CD4-positive, alpha-beta T cell (primary cell): ENCODE measurements around the gene GPX3. TPM values are rescaled to one million over a fixed set of nuclear protein-coding genes. Genes with fewer than 3 reads are reported as not detected.

Experiments
- ATAC-seq: fragments of 200-7000 bp; cut with Tn5 transposase; one replicate; pipeline ENCODE4 v1.10.0; 2022; ENCODE audit warnings: mild to moderate bottlenecking; ENCODE audit not compliant: poor library complexity
- CTCF ChIA-PET: fragments of 350-600 bp; sonication (Branson Sonifier 250); formaldehyde crosslinking; loops from one replicate; lab custom pipeline; 2021; ENCODE audit warnings: antibody characterized with exemption, inconsistent platforms; lab: Charles Lee
- POLR2A ChIA-PET: fragments of 350-600 bp; sonication (Branson Sonifier 250); formaldehyde crosslinking; loops from one replicate; lab custom pipeline; 2021; ENCODE audit warnings: antibody characterized with exemption, inconsistent platforms; lab: Charles Lee
- DNase-seq, 14 experiments: peaks; one replicate each; pipeline ENCODE4 v3.0.0-alpha.2; 2013 to 2020; ENCODE audit warnings: mixed read lengths in 2 of 14
- H3K27ac ChIP-seq, 2 donors: one replicate each; pipeline versions ENCODE4 v1.5.1 to v1.7.0; 2013; ENCODE audit warnings: low read length in 2 of 2, low read depth in 1 of 2, mild to moderate bottlenecking in 1 of 2
- H3K27me3 ChIP-seq, 2 experiments: 1 replicate in 1 of 2; 2 replicates in 1 of 2; pipeline versions ENCODE4 v1.6.1 to v1.7.0; 2013; ENCODE audit warnings: low read length in 2 of 2, control low read depth in 1 of 2, mild to moderate bottlenecking in 1 of 2, moderate library complexity in 1 of 2; ENCODE audit not compliant: insufficient read depth in 2 of 2, control insufficient read depth in 1 of 2
- H3K36me3 ChIP-seq: one replicate; pipeline ENCODE4 v1.6.1; 2013; ENCODE audit warnings: low read length, control low read depth; ENCODE audit not compliant: insufficient read depth
- H3K4me1 ChIP-seq: one replicate; pipeline ENCODE4 v1.6.1; 2013; ENCODE audit warnings: low read length, control low read depth; ENCODE audit not compliant: insufficient read depth
- H3K4me3 ChIP-seq: one replicate; pipeline ENCODE4 v1.5.1; 2013; ENCODE audit warnings: mild to moderate bottlenecking, low read length, moderate library complexity
- H3K9me3 ChIP-seq, 2 experiments: 1 replicate in 1 of 2; 2 replicates in 1 of 2; pipeline versions ENCODE4 v1.6.1 to v1.7.0; 2013; ENCODE audit warnings: low read length in 2 of 2, mild to moderate bottlenecking in 2 of 2, control low read depth in 1 of 2, moderate library complexity in 1 of 2; ENCODE audit not compliant: control insufficient read depth in 1 of 2, insufficient read depth in 1 of 2
- H3K27ac Mint-ChIP-seq: one replicate; pipeline ENCODE4 v1.8.0; 2020; ENCODE audit warnings: mixed read lengths
- H3K27me3 Mint-ChIP-seq: one replicate; pipeline ENCODE4 v1.8.0; 2021; ENCODE audit warnings: mixed read lengths
- H3K36me3 Mint-ChIP-seq: one replicate; pipeline ENCODE4 v1.8.0; 2021; ENCODE audit warnings: low read depth, mixed read lengths
- H3K4me1 Mint-ChIP-seq: one replicate; pipeline ENCODE4 v1.8.0; 2021; ENCODE audit warnings: low read depth, mixed read lengths
- H3K4me3 Mint-ChIP-seq: one replicate; pipeline ENCODE4 v1.8.0; 2020; ENCODE audit warnings: mild to moderate bottlenecking, mixed read lengths
- H3K9me3 Mint-ChIP-seq: one replicate; pipeline ENCODE4 v1.8.0; 2020; ENCODE audit warnings: mixed read lengths
- CTCF ChIP-seq: fragments of 200-600 bp; IDR thresholded peaks from one replicate; pipeline ENCODE4 v1.8.0; 2022; ENCODE audit warnings: antibody characterized with exemption, mild to moderate bottlenecking
- intact Hi-C, 2 experiments: fragments of 100-400 bp; cut with DNase I in 1 of 2; cut with micrococcal nuclease in 1 of 2; formaldehyde crosslinking; loops; one replicate each; pipeline versions ENCODE4 v1.15.1 to v1.9.0; 2023 to 2025; cut with DNase I, micrococcal nuclease
- total RNA-seq, 174 experiments: library from RNA in 2 of 174; stranded (reverse) in 2 of 174; gene quantifications; one replicate each; pipeline ENCODE4 v1.2.3 and lab custom pipeline; 2021 to 2026

Gene GPX3
- total RNA-seq, 2 experiments from 2014 or later: 0.58 TPM; not detected in 1

GRCh38 chr5:150989695-150990094 lies 30.7 kb upstream of the GPX3 start:
- no peaks in the 10 kb centered on the region for H3K4me1 Mint-ChIP-seq
- intact Hi-C loops: no loop called here
- peaks cover 4% of the 10 kb centered on the region for H3K27me3 Mint-ChIP-seq
- peaks cover 4% of the 10 kb centered on the region for H3K36me3 Mint-ChIP-seq
- H3K4me3 Mint-ChIP-seq: no peak overlapping the region
- H3K27me3 ChIP-seq: no peaks in the 10 kb centered on the region
- no peaks in the 10 kb centered on the region for H3K36me3 ChIP-seq
- H3K4me1 ChIP-seq: no peaks in the 10 kb centered on the region
- H3K9me3 Mint-ChIP-seq: peaks cover 3% of the 10 kb centered on the region
- DNase-seq: no peak
- H3K27ac ChIP-seq: no peak overlapping the region
- no peak overlapping the region for H3K4me3 ChIP-seq
- no peak for ATAC-seq
- ChIA-PET CTCF (no interaction called here), POLR2A (no interaction called here)
- TF ChIP-seq CTCF: no peak
- no peak overlapping the region for H3K27ac Mint-ChIP-seq
- H3K9me3 ChIP-seq: peaks cover 0 to 3% of the 10 kb centered on the region in 2 experiments

- intact Hi-C loops: no loop called here
- no peak overlapping the region for H3K27ac Mint-ChIP-seq
- Histone ChIP-seq H3K36me3 (no peaks in the 10 kb centered on the region), H3K9me3 (peaks cover 0 to 6% of the 10 kb centered on the region in 2 experiments), H3K4me3 (no peak overlapping the region), H3K27ac (no peak overlapping the region), H3K27me3 (no peaks in the 10 kb centered on the region), H3K4me1 (no peaks in the 10 kb centered on the region)
- no peak for TF ChIP-seq CTCF
- DNase-seq (no peak), ATAC-seq (no peak)
- H3K9me3 Mint-ChIP-seq: peaks cover 3% of the 10 kb centered on the region
- H3K36me3 Mint-ChIP-seq: peaks cover 4% of the 10 kb centered on the region
- CTCF ChIA-PET: no interaction called here
- H3K4me1 Mint-ChIP-seq: no peaks in the 10 kb centered on the region
- POLR2A ChIA-PET: no interaction called here
- no peak overlapping the region for H3K4me3 Mint-ChIP-seq
- H3K27me3 Mint-ChIP-seq: peaks cover 4% of the 10 kb centered on the region
Observed at GRCh38 chr5:150992705-150993104, 27.7 kb upstream of the GPX3 start.

- intact Hi-C loops: no loop called here
- no peak for TF ChIP-seq CTCF
- no peak for ATAC-seq
- Mint-ChIP-seq H3K27me3 (peaks cover 4% of the 10 kb centered on the region), H3K27ac (no peak overlapping the region), H3K4me3 (no peak overlapping the region), H3K4me1 (no peaks in the 10 kb centered on the region), H3K36me3 (peaks cover 4% of the 10 kb centered on the region), H3K9me3 (peaks cover 3% of the 10 kb centered on the region)
- Histone ChIP-seq H3K9me3 (peaks cover 0 to 6% of the 10 kb centered on the region in 2 experiments), H3K4me1 (no peaks in the 10 kb centered on the region), H3K36me3 (no peaks in the 10 kb centered on the region), H3K4me3 (no peak overlapping the region), H3K27ac (no peak overlapping the region), H3K27me3 (no peaks in the 10 kb centered on the region)
- POLR2A ChIA-PET: no interaction called here
- DNase-seq: no peak
- CTCF ChIA-PET: no interaction called here
Observed at GRCh38 chr5:150993422-150993821, 27.0 kb upstream of the GPX3 start.
